H9 (cell line): ENCODE measurements around the gene CTDSPL. TPM values are rescaled to one million over a fixed set of nuclear protein-coding genes. Genes with fewer than 3 reads are reported as not detected.
A peak's percentile ranks its signal among the peaks of the same experiment; 100 is the strongest.

Source experiments
- DNase-seq: peaks from one replicate; pipeline ENCODE4 v3.0.0-alpha.2; 2017
- H2AFZ ChIP-seq: one replicate; pipeline ENCODE4 v1.6.1; 2013; ENCODE audit warnings: mild to moderate bottlenecking, low read length, control low read depth, moderate library complexity
- H2AK5ac ChIP-seq: 2 replicates; pipeline ENCODE4 v1.6.1; 2013; ENCODE audit warnings: low read length, control low read depth, mixed read lengths; ENCODE audit not compliant: insufficient read length
- H2BK120ac ChIP-seq: one replicate; pipeline ENCODE4 v1.6.1; 2013; ENCODE audit warnings: low read depth, mild to moderate bottlenecking, low read length, control low read depth, inconsistent platforms; ENCODE audit not compliant: poor library complexity, severe bottlenecking
- H2BK12ac ChIP-seq: 2 replicates; pipeline ENCODE4 v1.6.1; 2013; ENCODE audit warnings: low read length, control low read depth, mixed read lengths, low read depth; ENCODE audit not compliant: insufficient read length
- H2BK15ac ChIP-seq: 2 replicates; pipeline ENCODE4 v1.6.1; 2013; ENCODE audit warnings: low read depth, low read length, control low read depth
- H2BK20ac ChIP-seq: one replicate; pipeline ENCODE4 v1.6.1; 2013; ENCODE audit warnings: low read depth, mild to moderate bottlenecking, low read length, control low read depth, inconsistent platforms; ENCODE audit not compliant: poor library complexity, severe bottlenecking
- H2BK5ac ChIP-seq: 2 replicates; pipeline ENCODE4 v1.6.1; 2013; ENCODE audit warnings: low read length, control low read depth, mixed read lengths; ENCODE audit not compliant: insufficient read length
- H3K14ac ChIP-seq: 2 replicates; pipeline ENCODE4 v1.6.1; 2013; ENCODE audit warnings: low read length, control low read depth; ENCODE audit not compliant: insufficient read depth
- H3K18ac ChIP-seq: 2 replicates; pipeline ENCODE4 v1.6.1; 2013; ENCODE audit warnings: low read depth, mild to moderate bottlenecking, mixed read lengths, low read length, control low read depth; ENCODE audit not compliant: insufficient read length
- H3K23ac ChIP-seq: 2 replicates; pipeline ENCODE4 v1.6.1; 2013; ENCODE audit warnings: low read length, control low read depth, mixed read lengths, low read depth; ENCODE audit not compliant: insufficient read length
- H3K23me2 ChIP-seq: 2 replicates; pipeline ENCODE4 v1.6.1; 2013; ENCODE audit warnings: low read depth, mild to moderate bottlenecking, mixed read lengths, low read length, control low read depth; ENCODE audit not compliant: insufficient read length, poor library complexity, severe bottlenecking
- H3K27ac ChIP-seq: 2 replicates; pipeline ENCODE4 v1.5.1; 2013; ENCODE audit warnings: low read length, control low read depth, mixed read lengths, low read depth; ENCODE audit not compliant: insufficient read length
- H3K27me3 ChIP-seq: 2 replicates; pipeline ENCODE4 v1.6.1; 2013; ENCODE audit warnings: low read length, control low read depth, inconsistent platforms; ENCODE audit not compliant: insufficient read depth
- H3K4ac ChIP-seq: 2 replicates; pipeline ENCODE4 v1.6.1; 2013; ENCODE audit warnings: low read depth, mild to moderate bottlenecking, control low read depth, inconsistent platforms, low read length, moderate library complexity
- H3K4me1 ChIP-seq: 2 replicates; pipeline ENCODE4 v1.6.1; 2013; ENCODE audit warnings: low read length, control low read depth, inconsistent platforms; ENCODE audit not compliant: insufficient read depth
- H3K4me2 ChIP-seq: 2 replicates; pipeline ENCODE4 v1.6.1; 2013; ENCODE audit warnings: low read length, control low read depth, mixed read lengths; ENCODE audit not compliant: insufficient read length, insufficient read depth
- H3K56ac ChIP-seq: 2 replicates; pipeline ENCODE4 v1.6.1; 2013; ENCODE audit warnings: low read depth, mild to moderate bottlenecking, mixed read lengths, low read length, control low read depth; ENCODE audit not compliant: insufficient read length
- H3K79me1 ChIP-seq: 2 replicates; pipeline ENCODE4 v1.6.1; 2013; ENCODE audit warnings: low read depth, mild to moderate bottlenecking, moderate library complexity, low read length, control low read depth, inconsistent platforms; ENCODE audit not compliant: insufficient read depth, poor library complexity, severe bottlenecking
- H3K79me2 ChIP-seq: 2 replicates; pipeline ENCODE4 v1.6.1; 2013; ENCODE audit warnings: low read length, control low read depth, inconsistent platforms; ENCODE audit not compliant: insufficient read depth
- H3K9ac ChIP-seq: 2 replicates; pipeline ENCODE4 v1.6.1; 2013; ENCODE audit warnings: low read length, control low read depth, mixed read lengths; ENCODE audit not compliant: insufficient read length; ENCODE audit errors: extremely low read depth
- H3K9me3 ChIP-seq: one replicate; pipeline ENCODE4 v1.6.1; 2013; ENCODE audit warnings: low read depth, low read length, inconsistent platforms; ENCODE audit not compliant: control insufficient read depth
- H3T11ph ChIP-seq: one replicate; pipeline ENCODE4 v1.6.1; 2013; ENCODE audit warnings: mild to moderate bottlenecking, low read length, control low read depth, inconsistent platforms
- H4K20me1 ChIP-seq: one replicate; pipeline ENCODE4 v1.6.1; 2013; ENCODE audit not compliant: control insufficient read depth, insufficient read length, insufficient read depth
- H4K5ac ChIP-seq: 2 replicates; pipeline ENCODE4 v1.6.1; 2013; ENCODE audit warnings: low read depth, mild to moderate bottlenecking, mixed read lengths, low read length, control low read depth; ENCODE audit not compliant: insufficient read length
- H4K8ac ChIP-seq: replicated peaks from 2 replicates; pipeline ENCODE4 v1.6.1; 2013; ENCODE audit warnings: low read length, control low read depth, mixed read lengths, low read depth; ENCODE audit not compliant: insufficient read length
- H4K91ac ChIP-seq: 2 replicates; pipeline ENCODE4 v1.6.1; 2013; ENCODE audit warnings: low read depth, mild to moderate bottlenecking, moderate library complexity, mixed read lengths, low read length, control low read depth; ENCODE audit not compliant: insufficient read length
- H3K27ac Mint-ChIP-seq, 3 experiments: 2 replicates in 2 of 3; 3 replicates in 1 of 3; pipeline ENCODE4 v1.8.0; 2020 to 2021; ENCODE audit warnings: mixed read lengths in 3 of 3, mild to moderate bottlenecking in 1 of 3, moderate library complexity in 1 of 3
- H3K27me3 Mint-ChIP-seq: 2 replicates; pipeline ENCODE4 v1.8.0; 2021; ENCODE audit warnings: low read depth, mild to moderate bottlenecking, moderate library complexity, mixed read lengths
- H3K36me3 Mint-ChIP-seq, 3 experiments: 2 replicates in 2 of 3; 3 replicates in 1 of 3; pipeline ENCODE4 v1.8.0; 2020 to 2021; ENCODE audit warnings: low read depth in 3 of 3, mixed read lengths in 3 of 3; ENCODE audit not compliant: insufficient read depth in 1 of 3
- H3K4me1 Mint-ChIP-seq, 2 experiments: 2 replicates each; pipeline ENCODE4 v1.8.0; 2020; ENCODE audit warnings: mixed read lengths in 2 of 2
- H3K4me3 Mint-ChIP-seq, 2 experiments: 2 replicates in 1 of 2; 3 replicates in 1 of 2; pipeline ENCODE4 v1.8.0; 2020 to 2021; ENCODE audit warnings: mild to moderate bottlenecking in 2 of 2, mixed read lengths in 2 of 2, moderate library complexity in 1 of 2
- H3K9me3 Mint-ChIP-seq, 2 experiments: 2 replicates in 1 of 2; 3 replicates in 1 of 2; pipeline ENCODE4 v1.8.0; 2020; ENCODE audit warnings: mild to moderate bottlenecking in 2 of 2, mixed read lengths in 2 of 2, moderate library complexity in 1 of 2
- WGBS: extraction: QIAGEN DNeasy Blood & Tissue Kit; methylation state at CpG from one replicate; pipeline ENCODE4 v1.1.7; 2013; ENCODE audit warnings: missing lambda C conversion rate, low lambda C conversion rate, mixed read lengths; ENCODE audit not compliant: insufficient read length; ENCODE audit errors: extremely low coverage; 5-methylcytosine and 5-hydroxymethylcytosine counted together
- total RNA-seq: library from RNA; stranded (reverse); gene quantifications from 2 replicates; pipeline ENCODE4 v1.2.1, GENCODE V29; 2021
- TF ChIP-seq, protein P1 (sequence below): fragments of 200-600 bp; sonication (generic); conservative IDR thresholded peaks from 3 replicates; pipeline ENCODE4 v1.8.0; 2021; ENCODE audit warnings: antibody characterized with exemption, mild to moderate bottlenecking

Gene CTDSPL
- total RNA-seq, 1 experiment from 2014 or later = 20.8 TPM

- Histone ChIP-seq H3K9ac (peak overlapping the region; percentile 68), H3K27ac (no peak overlapping the region)
These were observed 681 bp downstream of the CTDSPL start for GRCh38 chr3:37862219-37862902.

More at GRCh38 chr3:37862219-37862902, 681 bp downstream of the CTDSPL start:
- no peak overlapping the region for H2BK120ac ChIP-seq
- H3K4me1 ChIP-seq = peaks cover 5% of the 10 kb centered on the region; the same call in 1 of the 2 replicates
- H2BK15ac ChIP-seq = no peak overlapping the region
- no CpG with 5 or more reads among the region's 38 CpGs for WGBS
- no peak overlapping the region for H2BK12ac ChIP-seq
- H3K14ac ChIP-seq = no peak overlapping the region
- TF ChIP-seq, protein P1, sequence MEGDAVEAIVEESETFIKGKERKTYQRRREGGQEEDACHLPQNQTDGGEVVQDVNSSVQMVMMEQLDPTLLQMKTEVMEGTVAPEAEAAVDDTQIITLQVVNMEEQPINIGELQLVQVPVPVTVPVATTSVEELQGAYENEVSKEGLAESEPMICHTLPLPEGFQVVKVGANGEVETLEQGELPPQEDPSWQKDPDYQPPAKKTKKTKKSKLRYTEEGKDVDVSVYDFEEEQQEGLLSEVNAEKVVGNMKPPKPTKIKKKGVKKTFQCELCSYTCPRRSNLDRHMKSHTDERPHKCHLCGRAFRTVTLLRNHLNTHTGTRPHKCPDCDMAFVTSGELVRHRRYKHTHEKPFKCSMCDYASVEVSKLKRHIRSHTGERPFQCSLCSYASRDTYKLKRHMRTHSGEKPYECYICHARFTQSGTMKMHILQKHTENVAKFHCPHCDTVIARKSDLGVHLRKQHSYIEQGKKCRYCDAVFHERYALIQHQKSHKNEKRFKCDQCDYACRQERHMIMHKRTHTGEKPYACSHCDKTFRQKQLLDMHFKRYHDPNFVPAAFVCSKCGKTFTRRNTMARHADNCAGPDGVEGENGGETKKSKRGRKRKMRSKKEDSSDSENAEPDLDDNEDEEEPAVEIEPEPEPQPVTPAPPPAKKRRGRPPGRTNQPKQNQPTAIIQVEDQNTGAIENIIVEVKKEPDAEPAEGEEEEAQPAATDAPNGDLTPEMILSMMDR = no peak
- H2BK5ac ChIP-seq = no peak overlapping the region
- no peak overlapping the region for H2AFZ ChIP-seq
- Mint-ChIP-seq H3K4me3 (peak overlapping the region; percentile 83 to 96), H3K36me3 (peaks cover 5 to 8% (median 5%) of the 10 kb centered on the region in 3 experiments; a peak in 2 of 7 replicates), H3K27ac (peak overlapping the region in 2 of 3 experiments; percentile 6 to 56; a peak in 3 of 7 replicates), H3K4me1 (peaks cover 23 to 29% of the 10 kb centered on the region in 2 experiments), H3K9me3 (peaks cover 4 to 5% of the 10 kb centered on the region in 2 experiments; a peak in 3 of 5 replicates), H3K27me3 (peaks cover 27% of the 10 kb centered on the region)
- H3K9me3 ChIP-seq = no peaks in the 10 kb centered on the region
- no peak overlapping the region for H2BK20ac ChIP-seq
- H3K4ac ChIP-seq = no peak overlapping the region
- DNase-seq = peak; percentile 51
- H3K27me3 ChIP-seq = no peaks in the 10 kb centered on the region
- H4K5ac ChIP-seq = no peak overlapping the region
- H2AK5ac ChIP-seq = no peak overlapping the region
- no peak overlapping the region for H3T11ph ChIP-seq
- H3K23me2 ChIP-seq = peaks cover 15% of the 10 kb centered on the region
- no peaks in the 10 kb centered on the region for H4K20me1 ChIP-seq
- peak overlapping the region; percentile 98 for H3K4me2 ChIP-seq
- H3K23ac ChIP-seq = no peak overlapping the region
- H4K91ac ChIP-seq = no peak overlapping the region
- no peak overlapping the region for H3K18ac ChIP-seq
- H4K8ac ChIP-seq = no peak overlapping the region
- H3K56ac ChIP-seq = no peak overlapping the region
- H3K79me2 ChIP-seq = peaks cover 2% of the 10 kb centered on the region; the same call in 1 of the 2 replicates
- H3K79me1 ChIP-seq = no peaks in the 10 kb centered on the region
